GM12878 (cell line): ENCODE results near the gene SLAMF1. TPM values are rescaled to one million over a fixed set of nuclear protein-coding genes. Genes with fewer than 3 reads are reported as not detected.

Experiments used
- ATAC-seq: fragments of 200-7000 bp; cut with Tn5 transposase; 3 replicates; pipeline ENCODE4 v1.9.1; 2020; ENCODE audit warnings: mild to moderate bottlenecking, moderate library complexity
- BruUV-seq: library from RNA; stranded (reverse); fragments of 400-500 nt; replicated peaks from 2 replicates; lab custom pipeline; 2021; lab: Mats Ljungman, UMichigan
- CTCF ChIA-PET: fragments of 300-600 bp; sonication (Branson Sonifier 250); formaldehyde crosslinking; extraction: SDS; loops from one replicate; lab custom pipeline; 2021; ENCODE audit warnings: inconsistent platforms; lab: Yijun Ruan, JAX
- POLR2A ChIA-PET: fragments of 350-600 bp; formaldehyde crosslinking; extraction: SDS; loops from one replicate; lab custom pipeline; 2021; ENCODE audit warnings: inconsistent platforms; lab: Charles Lee
- RAD21 ChIA-PET: fragments of 300-600 bp; sonication (Branson Sonifier 250); formaldehyde crosslinking; loops from one replicate; lab custom pipeline; 2023; ENCODE audit warnings: antibody characterized with exemption; ENCODE audit not compliant: unreplicated experiment; lab: Charles Lee
- SMC1A ChIA-PET: fragments of 300-600 bp; sonication (Branson Sonifier 250); formaldehyde crosslinking; loops from one replicate; lab custom pipeline; 2023; ENCODE audit not compliant: unreplicated experiment, uncharacterized antibody; lab: Charles Lee
- DNase-seq: peaks from one replicate; pipeline ENCODE4 v3.0.0-alpha.2; 2011; ENCODE audit warnings: low read depth, low spot score
- FAIRE-seq: peaks from 3 replicates; lab custom pipeline; 2011; peaks lifted over from hg19 to GRCh38; lab: Jason Lieb, UNC
- H2AFZ ChIP-seq: 2 replicates; pipeline ENCODE4 v1.6.0; 2011; ENCODE audit warnings: low read depth, low read length, control low read depth; ENCODE audit not compliant: control insufficient read depth
- H3K27ac ChIP-seq: 2 replicates; pipeline ENCODE4 v1.5.1; 2011; ENCODE audit warnings: control low read depth; ENCODE audit not compliant: control insufficient read depth, insufficient read depth
- H3K27me3 ChIP-seq, 2 experiments: replicated peaks in 1 of 2; 2 replicates each; pipeline versions ENCODE4 v1.6.0 to v1.6.1; 2011; ENCODE audit warnings: low read length in 1 of 2; ENCODE audit not compliant: control insufficient read depth in 2 of 2, insufficient read depth in 2 of 2
- H3K36me3 ChIP-seq, 2 experiments: 2 replicates each; pipeline ENCODE4 v1.5.1; 2011; ENCODE audit warnings: low read length in 1 of 2; ENCODE audit not compliant: control insufficient read depth in 2 of 2, insufficient read depth in 2 of 2
- H3K4me1 ChIP-seq: 2 replicates; pipeline ENCODE4 v1.6.1; 2011; ENCODE audit warnings: mild to moderate bottlenecking, low read length, moderate library complexity, mixed read lengths; ENCODE audit not compliant: control insufficient read depth, insufficient read depth
- H3K4me2 ChIP-seq: 2 replicates; pipeline ENCODE4 v1.6.0; 2011; ENCODE audit warnings: control low read depth; ENCODE audit not compliant: control insufficient read depth, insufficient read depth
- H3K4me3 ChIP-seq: fragments of 200-600 bp; sonication (generic); 2 replicates; pipeline ENCODE4 v1.5.1; 2016
- H3K79me2 ChIP-seq: 2 replicates; pipeline ENCODE4 v1.6.0; 2011; ENCODE audit warnings: low read length; ENCODE audit not compliant: control insufficient read depth, insufficient read depth
- H3K9ac ChIP-seq: 2 replicates; pipeline ENCODE4 v1.8.0; 2011; ENCODE audit warnings: low read length, control low read depth, mixed read lengths; ENCODE audit not compliant: control insufficient read depth, insufficient read depth
- H3K9me3 ChIP-seq: replicated peaks from 3 replicates; pipeline ENCODE4 v1.5.1; 2011; ENCODE audit warnings: mild to moderate bottlenecking, low read length; ENCODE audit not compliant: control insufficient read depth, insufficient read depth
- H4K20me1 ChIP-seq: 2 replicates; pipeline ENCODE4 v1.6.0; 2011; ENCODE audit not compliant: control insufficient read depth, insufficient read depth
- ATF7 ChIP-seq: fragments of 450-650 bp; IDR thresholded peaks from 2 replicates; pipeline ENCODE4 v1.6.1; 2016; ENCODE audit warnings: low read depth, mild to moderate bottlenecking
- BACH1 ChIP-seq: fragments of 450-650 bp; IDR thresholded peaks from 2 replicates; pipeline ENCODE4 v1.6.1; 2017; ENCODE audit warnings: mild to moderate bottlenecking, borderline replicate concordance
- BMI1 ChIP-seq: fragments of 450-650 bp; IDR thresholded peaks from 2 replicates; pipeline ENCODE4 v1.6.1; 2016; ENCODE audit warnings: mild to moderate bottlenecking, moderate library complexity, borderline replicate concordance
- CBX3 ChIP-seq: fragments of 200-600 bp; sonication (generic); IDR thresholded peaks from 2 replicates; pipeline ENCODE4 v1.6.1; 2016; ENCODE audit warnings: low read depth, borderline replicate concordance
- CREM ChIP-seq: IDR thresholded peaks from 2 replicates; pipeline ENCODE4 v1.6.1; 2014; ENCODE audit warnings: antibody characterized with exemption, low read depth
- EED ChIP-seq: sonication (generic); IDR thresholded peaks from 2 replicates; pipeline ENCODE4 v1.6.1; 2016; ENCODE audit warnings: antibody characterized with exemption, low read depth
- EGR1 ChIP-seq, 2 experiments: IDR thresholded peaks; 1 replicate in 1 of 2; 2 replicates in 1 of 2; pipeline ENCODE4 v1.6.1; 2011 to 2012; ENCODE audit warnings: low read depth in 2 of 2, low read length in 2 of 2, borderline replicate concordance in 1 of 2, mild to moderate bottlenecking in 1 of 2, moderate library complexity in 1 of 2
- ETV6 ChIP-seq, 2 experiments: fragments of 450-650 bp in 1 of 2; IDR thresholded peaks in 1 of 2; conservative IDR thresholded peaks in 1 of 2; 2 replicates each; pipeline ENCODE4 v1.6.1; 2014; ENCODE audit warnings: antibody characterized with exemption in 1 of 2, borderline replicate concordance in 1 of 2, low read depth in 1 of 2, mild to moderate bottlenecking in 1 of 2, moderate library complexity in 1 of 2
- HDAC2 ChIP-seq: fragments of 200-600 bp; sonication (generic); IDR thresholded peaks from 2 replicates; pipeline ENCODE4 v1.6.1; 2017
- HDAC6 ChIP-seq: fragments of 200-600 bp; sonication (generic); IDR thresholded peaks from one replicate; pipeline ENCODE4 v1.8.0; 2017; ENCODE audit warnings: antibody characterized with exemption; ENCODE audit not compliant: unreplicated experiment
- JUNB ChIP-seq: IDR thresholded peaks from 2 replicates; pipeline ENCODE4 v1.6.1; 2016; ENCODE audit warnings: antibody characterized with exemption, mild to moderate bottlenecking
- MTA2 ChIP-seq: fragments of 450-650 bp; IDR thresholded peaks from 2 replicates; pipeline ENCODE4 v1.6.1; 2016; ENCODE audit warnings: low read depth, mild to moderate bottlenecking, moderate library complexity
- PAX5 ChIP-seq: IDR thresholded peaks from 2 replicates; pipeline ENCODE4 v1.6.1; 2011; ENCODE audit warnings: low read depth, low read length, borderline replicate concordance
- RAD51 ChIP-seq: fragments of 450-650 bp; IDR thresholded peaks from 2 replicates; pipeline ENCODE4 v1.6.1; 2016; ENCODE audit warnings: moderate library complexity, mild to moderate bottlenecking, inconsistent platforms
- RB1 ChIP-seq: fragments of 450-650 bp; formaldehyde crosslinking; IDR thresholded peaks from 2 replicates; pipeline ENCODE4 v1.6.1; 2017; ENCODE audit warnings: mild to moderate bottlenecking, borderline replicate concordance
- SMAD5 ChIP-seq: IDR thresholded peaks from 2 replicates; pipeline ENCODE4 v1.6.1; 2016; ENCODE audit warnings: antibody characterized with exemption, low read depth
- SMARCA5 ChIP-seq: fragments of 450-650 bp; IDR thresholded peaks from 2 replicates; pipeline ENCODE4 v1.6.1; 2017; ENCODE audit warnings: mild to moderate bottlenecking
- WRNIP1 ChIP-seq: IDR thresholded peaks from 2 replicates; pipeline ENCODE4 v1.6.1; 2011; ENCODE audit warnings: low read depth, low read length, improper control_type of control experiment, borderline replicate concordance
- ZNF217 ChIP-seq: fragments of 450-650 bp; IDR thresholded peaks from 2 replicates; pipeline ENCODE4 v1.6.1; 2017; ENCODE audit warnings: antibody characterized with exemption, mild to moderate bottlenecking
- ZNF622 ChIP-seq: fragments of 450-650 bp; IDR thresholded peaks from 2 replicates; pipeline ENCODE4 v1.6.1; 2017; ENCODE audit warnings: mild to moderate bottlenecking, inconsistent platforms
- WGBS: methylation state at CpG from one replicate; pipeline ENCODE4 v1.1.6; 2016; ENCODE audit warnings: low lambda C conversion rate; ENCODE audit not compliant: insufficient replicate concordance, insufficient coverage; ENCODE audit errors: missing lambda C conversion rate; 5-methylcytosine and 5-hydroxymethylcytosine counted together
- in situ Hi-C: fragments of 300-500 bp; cut with MboI; formaldehyde crosslinking; loops from 9 replicates; pipeline ENCODE4 v1.14.3; 2018; ENCODE audit warnings: mixed read lengths
- intact Hi-C: fragments of 100-400 bp; cut with micrococcal nuclease; formaldehyde crosslinking; loops from one replicate; pipeline ENCODE4 v1.14.2; 2022; ENCODE audit not compliant: unreplicated experiment
- polyA plus RNA-seq, 11 experiments: library from polyadenylated mRNA; depleted of rRNA in 4 of 11; unstranded in 6 of 11; stranded (reverse) in 5 of 11; fragments of >200 nt; fragmentation: Nextera tagmentation in 4 of 11; fragmentation: Illumina TruSeq in 1 of 11; extraction: Ambion mirVana in 4 of 11; extraction: Trizol in 1 of 11; gene quantifications; 1 replicate in 1 of 11; 2 replicates in 10 of 11; pipeline versions ENCODE4 v1.2.1 to v1.2.3, GENCODE V29; 2011 to 2016; ENCODE audit warnings: inconsistent platforms in 2 of 11, missing spikeins in 2 of 11, low read depth in 1 of 11
- total RNA-seq, 4 experiments: library from RNA; depleted of rRNA in 3 of 4; stranded (reverse); fragments of >200 nt in 3 of 4; fragmentation: Illumina TruSeq in 1 of 4; extraction: Trizol in 1 of 4; gene quantifications; 2 replicates each; pipeline versions ENCODE4 v1.2.1 to v1.2.3, GENCODE V29; 2013 to 2021
- TF ChIP-seq, protein P1 (sequence below): IDR thresholded peaks from 2 replicates; pipeline ENCODE4 v1.6.1; 2011; ENCODE audit warnings: low read depth, mild to moderate bottlenecking, low read length, moderate library complexity, borderline replicate concordance; ENCODE audit errors: extremely low read depth
- TF ChIP-seq, protein P2 (sequence below): fragments of 450-650 bp; IDR thresholded peaks from 2 replicates; pipeline ENCODE4 v1.6.1; 2017; ENCODE audit warnings: mild to moderate bottlenecking, low read depth, inconsistent platforms; ENCODE audit not compliant: poor library complexity, severe bottlenecking
- TF ChIP-seq, protein P3 (sequence below): IDR thresholded peaks from 2 replicates; pipeline ENCODE4 v1.6.1; 2012; ENCODE audit warnings: low read depth, low read length, improper control_type of control experiment

SLAMF1 gene
- total and polyA plus RNA-seq, 10 of the 15 experiments (the other 5 are each of a cell fraction or from before 2014, with no cell fraction given) = 87.3 to 260 (median 131) TPM

DNA sequence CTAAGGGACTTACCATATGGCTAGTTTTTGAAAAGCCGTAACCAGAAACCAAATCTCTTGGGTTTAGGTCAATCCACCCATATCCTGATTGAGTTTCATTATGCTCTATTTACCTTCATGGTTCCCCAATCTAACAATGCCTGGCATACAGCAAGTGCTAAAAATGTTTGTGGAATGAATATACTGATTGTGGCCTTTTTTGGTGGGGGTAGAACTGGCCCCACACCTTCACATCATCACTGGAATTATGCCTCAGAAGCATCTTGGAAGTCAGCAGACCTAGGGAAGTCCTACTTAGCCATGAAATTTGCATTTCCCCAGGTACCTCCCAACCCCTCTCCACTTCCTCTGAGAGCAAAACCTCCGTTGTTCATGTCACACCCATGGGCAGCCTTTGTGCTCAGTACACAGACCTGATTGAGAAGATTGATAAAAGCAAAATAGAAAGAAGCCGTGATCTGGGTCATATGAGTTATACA lies 17.8 kb upstream of the SLAMF1 start:
- Histone ChIP-seq H3K9ac (no peak overlapping the region), H3K9me3 (no peaks in the 10 kb centered on the region; the same call in none of the 3 replicates), H4K20me1 (no peaks in the 10 kb centered on the region), H3K4me1 (peaks cover 42% of the 10 kb centered on the region), H2AFZ (no peak overlapping the region), H3K36me3 (no peaks in the 10 kb centered on the region), H3K79me2 (peaks cover 17% of the 10 kb centered on the region), H3K4me2 (peak overlapping the region; percentile 73), H3K27ac (peak overlapping the region; percentile 75), H3K4me3 (peak overlapping the region; percentile 48; the same call in 1 of the 2 replicates), H3K27me3 (no peaks in the 10 kb centered on the region)
- no TSS peak for BruUV-seq
- ChIA-PET SMC1A (interaction anchor here (0.6 to 6.4 kb wide), 15 partner anchors 8 to 485 kb away, joined by 3 to 79 read pairs (median 4); partner anchors contain the start of gene SLAMF1), POLR2A (interaction anchor here (0.6 to 3.5 kb wide), 13 partner anchors 8 to 77 kb away, joined by 3 to 20 read pairs (median 3); partner anchors contain the start of genes CD48 and SLAMF1), CTCF (interaction anchor here (0.8 to 6.4 kb wide), 4 partner anchors 10 to 113 kb away, joined by 3 to 60 read pairs (median 6); no protein-coding TSS in a partner anchor), RAD21 (interaction anchor here (0.6 to 5.3 kb wide), 12 partner anchors 9 to 199 kb away, joined by 3 to 42 read pairs (median 4); partner anchors contain the start of gene SLAMF1)
- intact Hi-C loops = loop anchor here (1.0 kb wide), 1 partner anchor 17 kb away; the partner anchor contains the start of gene SLAMF1
- in situ Hi-C loops = no loop called here
- FAIRE-seq (peak; percentile 49), DNase-seq (peak; percentile 73), ATAC-seq (peak; percentile 90)
- 0% methylated on average over 3 of the region's 3 CpGs for WGBS
- TF ChIP-seq ATF7 (peak; percentile 58), WRNIP1 (no peak), SMAD5 (no peak), HDAC2 (no peak), EGR1 (IDR thresholded peaks at IDR 0.05; ENCODE audit: borderline replicate concordance in 1 of 2, low read depth in 2 of 2, low read length in 2 of 2) (0 out of 3 replicates have a peak, but pooled peaks of 1 of the 2 experiments have one; percentile 23), PAX5 (no peak; the same call in 1 of the 2 replicates), BACH1 (no peak), CBX3 (no peak), HDAC6 (no peak), SMARCA5 (no peak), ZNF217 (no peak), JUNB (no peak), EED (peak; percentile 85), BMI1 (no peak), ETV6 (conservative IDR thresholded peaks at IDR 0.05 in 1 of 2, IDR thresholded peaks at IDR 0.05 in 1 of 2; ENCODE audit: borderline replicate concordance in 1 of 2, low read depth in 1 of 2) (peak in 1 of 2 experiments; percentile 96; a peak in 2 of 4 replicates), CREM (peak; percentile 44; the same call in 1 of the 2 replicates), ZNF622 (no peak), MTA2 (peak; percentile 47; the same call in 1 of the 2 replicates), RB1 (no peak), RAD51 (no peak)
- TF ChIP-seq, protein P1, sequence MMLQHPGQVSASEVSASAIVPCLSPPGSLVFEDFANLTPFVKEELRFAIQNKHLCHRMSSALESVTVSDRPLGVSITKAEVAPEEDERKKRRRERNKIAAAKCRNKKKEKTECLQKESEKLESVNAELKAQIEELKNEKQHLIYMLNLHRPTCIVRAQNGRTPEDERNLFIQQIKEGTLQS = no peak
- TF ChIP-seq, protein P2, sequence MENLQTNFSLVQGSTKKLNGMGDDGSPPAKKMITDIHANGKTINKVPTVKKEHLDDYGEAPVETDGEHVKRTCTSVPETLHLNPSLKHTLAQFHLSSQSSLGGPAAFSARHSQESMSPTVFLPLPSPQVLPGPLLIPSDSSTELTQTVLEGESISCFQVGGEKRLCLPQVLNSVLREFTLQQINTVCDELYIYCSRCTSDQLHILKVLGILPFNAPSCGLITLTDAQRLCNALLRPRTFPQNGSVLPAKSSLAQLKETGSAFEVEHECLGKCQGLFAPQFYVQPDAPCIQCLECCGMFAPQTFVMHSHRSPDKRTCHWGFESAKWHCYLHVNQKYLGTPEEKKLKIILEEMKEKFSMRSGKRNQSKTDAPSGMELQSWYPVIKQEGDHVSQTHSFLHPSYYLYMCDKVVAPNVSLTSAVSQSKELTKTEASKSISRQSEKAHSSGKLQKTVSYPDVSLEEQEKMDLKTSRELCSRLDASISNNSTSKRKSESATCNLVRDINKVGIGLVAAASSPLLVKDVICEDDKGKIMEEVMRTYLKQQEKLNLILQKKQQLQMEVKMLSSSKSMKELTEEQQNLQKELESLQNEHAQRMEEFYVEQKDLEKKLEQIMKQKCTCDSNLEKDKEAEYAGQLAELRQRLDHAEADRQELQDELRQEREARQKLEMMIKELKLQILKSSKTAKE = peak; percentile 26
- TF ChIP-seq, protein P3, sequence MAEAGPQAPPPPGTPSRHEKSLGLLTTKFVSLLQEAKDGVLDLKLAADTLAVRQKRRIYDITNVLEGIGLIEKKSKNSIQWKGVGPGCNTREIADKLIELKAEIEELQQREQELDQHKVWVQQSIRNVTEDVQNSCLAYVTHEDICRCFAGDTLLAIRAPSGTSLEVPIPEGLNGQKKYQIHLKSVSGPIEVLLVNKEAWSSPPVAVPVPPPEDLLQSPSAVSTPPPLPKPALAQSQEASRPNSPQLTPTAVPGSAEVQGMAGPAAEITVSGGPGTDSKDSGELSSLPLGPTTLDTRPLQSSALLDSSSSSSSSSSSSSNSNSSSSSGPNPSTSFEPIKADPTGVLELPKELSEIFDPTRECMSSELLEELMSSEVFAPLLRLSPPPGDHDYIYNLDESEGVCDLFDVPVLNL = no peak
